Erythroblast (primary cell): Measurements from ENCODE around the gene SDR42E2.

Source experiments
- GATA1 ChIP-seq: IDR thresholded peaks from 2 replicates; pipeline ENCODE4 v1.6.1; 2011; ENCODE audit warnings: low read depth, mild to moderate bottlenecking, control low read depth, low read length, moderate library complexity
- POLR2A ChIP-seq: IDR thresholded peaks from 2 replicates; pipeline ENCODE4 v1.6.1; 2011; ENCODE audit warnings: mild to moderate bottlenecking, low read length

- no peak for TF ChIP-seq POLR2A
- no peak for TF ChIP-seq GATA1
These were observed 33.1 kb downstream of the SDR42E2 start for GRCh38 chr16:22195445-22195694.
